WI38 (cell line): ENCODE data around the gene AGMO.

Source experiments
- H3K4me3 ChIP-seq: 2 replicates; pipeline ENCODE4 v1.5.1; 2011; ENCODE audit warnings: low read depth, mild to moderate bottlenecking, control low read depth, low read length
- TF ChIP-seq, protein P1 (sequence below): IDR thresholded peaks from 2 replicates; pipeline ENCODE4 v1.5.1; 2012; ENCODE audit warnings: low read depth, mild to moderate bottlenecking, control low read depth, low read length

Gene AGMO

GRCh38 chr7:15478401-15478800 is 83.4 kb downstream of the AGMO start:
- TF ChIP-seq, protein P1, sequence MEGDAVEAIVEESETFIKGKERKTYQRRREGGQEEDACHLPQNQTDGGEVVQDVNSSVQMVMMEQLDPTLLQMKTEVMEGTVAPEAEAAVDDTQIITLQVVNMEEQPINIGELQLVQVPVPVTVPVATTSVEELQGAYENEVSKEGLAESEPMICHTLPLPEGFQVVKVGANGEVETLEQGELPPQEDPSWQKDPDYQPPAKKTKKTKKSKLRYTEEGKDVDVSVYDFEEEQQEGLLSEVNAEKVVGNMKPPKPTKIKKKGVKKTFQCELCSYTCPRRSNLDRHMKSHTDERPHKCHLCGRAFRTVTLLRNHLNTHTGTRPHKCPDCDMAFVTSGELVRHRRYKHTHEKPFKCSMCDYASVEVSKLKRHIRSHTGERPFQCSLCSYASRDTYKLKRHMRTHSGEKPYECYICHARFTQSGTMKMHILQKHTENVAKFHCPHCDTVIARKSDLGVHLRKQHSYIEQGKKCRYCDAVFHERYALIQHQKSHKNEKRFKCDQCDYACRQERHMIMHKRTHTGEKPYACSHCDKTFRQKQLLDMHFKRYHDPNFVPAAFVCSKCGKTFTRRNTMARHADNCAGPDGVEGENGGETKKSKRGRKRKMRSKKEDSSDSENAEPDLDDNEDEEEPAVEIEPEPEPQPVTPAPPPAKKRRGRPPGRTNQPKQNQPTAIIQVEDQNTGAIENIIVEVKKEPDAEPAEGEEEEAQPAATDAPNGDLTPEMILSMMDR = no peak
- H3K4me3 ChIP-seq = no peak overlapping the region

GRCh38 chr7:15476531-15476918 is 85.3 kb downstream of the AGMO start:
- no peak overlapping the region for H3K4me3 ChIP-seq

DNA sequence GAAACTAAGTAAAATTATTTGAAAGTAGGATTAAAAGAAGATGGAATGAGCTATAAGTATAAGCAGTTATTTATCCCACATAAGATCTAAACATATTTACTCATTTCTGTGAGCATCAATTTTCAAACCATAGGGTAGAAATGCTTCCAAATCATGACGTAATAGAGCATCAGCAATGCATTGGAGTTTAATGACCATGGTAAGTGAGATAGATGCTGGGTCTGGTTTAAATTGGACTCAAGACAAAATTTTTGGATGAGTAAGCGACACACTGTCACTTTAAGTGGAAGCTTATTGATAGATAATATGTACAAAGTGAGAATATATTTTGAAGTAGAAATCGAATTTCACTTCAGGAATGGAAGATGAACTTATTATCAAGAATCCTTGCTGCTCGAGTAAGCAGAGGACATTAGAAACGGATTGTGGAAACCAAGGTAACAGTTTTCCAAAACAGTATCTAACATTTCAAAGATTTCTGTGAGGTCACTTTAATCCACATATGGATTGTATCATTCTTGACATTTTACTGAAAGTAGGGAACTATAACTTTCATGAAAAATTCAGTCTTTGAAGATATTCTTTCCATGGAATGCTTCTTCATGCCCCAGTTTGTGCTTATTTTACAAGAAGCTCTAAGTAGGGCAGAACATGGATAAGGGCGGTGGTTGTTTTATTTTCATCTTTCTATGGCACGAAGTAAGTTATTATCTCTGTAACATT is 85.8 kb downstream of the AGMO start:
- H3K4me3 ChIP-seq = no peak overlapping the region
- TF ChIP-seq, protein P1 = no peak

More at GRCh38 chr7:15476531-15476918, 85.3 kb downstream of the AGMO start:
- TF ChIP-seq, protein P1 = no peak

- TF ChIP-seq, protein P1 = no peak
- no peak overlapping the region for H3K4me3 ChIP-seq
Measured at GRCh38 chr7:15471669-15471950, 90.2 kb downstream of the AGMO start.

GRCh38 chr7:15470825-15471668 is 90.8 kb downstream of the AGMO start:
- TF ChIP-seq, protein P1 = no peak
- H3K4me3 ChIP-seq = no peak overlapping the region

DNA sequence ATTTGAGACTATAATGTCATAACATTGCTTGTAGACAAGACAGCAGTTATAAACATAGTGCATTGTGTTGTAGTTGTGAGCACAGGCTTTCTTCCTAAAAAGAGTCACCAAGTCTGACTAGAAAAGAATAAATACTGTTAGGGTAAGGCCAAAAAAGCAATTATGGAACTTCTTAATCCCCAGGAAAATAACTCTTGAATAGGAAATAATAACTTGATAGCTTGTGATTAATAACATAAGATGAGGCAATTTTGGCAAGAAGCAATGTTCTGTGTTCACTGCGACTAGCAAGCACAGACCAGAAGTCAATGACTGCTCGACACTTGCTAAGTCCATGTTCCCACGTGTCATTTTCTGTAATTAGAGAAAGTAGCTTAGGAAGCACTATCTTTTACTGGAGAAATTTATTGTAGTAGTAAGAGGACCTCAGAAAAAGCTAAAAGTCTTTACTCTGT is 97.1 kb downstream of the AGMO start:
- TF ChIP-seq, protein P1 = no peak
- H3K4me3 ChIP-seq = no peak overlapping the region
